Mucosa of stomach (tissue), 1 donor: ENCODE measurements around the gene KIDINS220.

ENCODE experiments used
- H3K27me3 ChIP-seq: one replicate; pipeline ENCODE4 v1.7.0; 2013; ENCODE audit warnings: mild to moderate bottlenecking, low read length; ENCODE audit not compliant: control insufficient read depth, insufficient read depth
- H3K36me3 ChIP-seq: one replicate; pipeline ENCODE4 v1.7.0; 2013; ENCODE audit warnings: low read length; ENCODE audit not compliant: control insufficient read depth, insufficient read depth
- H3K4me1 ChIP-seq: one replicate; pipeline ENCODE4 v1.7.0; 2013; ENCODE audit warnings: mild to moderate bottlenecking, low read length; ENCODE audit not compliant: control insufficient read depth, insufficient read depth
- H3K4me3 ChIP-seq: one replicate; pipeline ENCODE4 v1.7.0; 2013; ENCODE audit warnings: low read length
- H3K9ac ChIP-seq: one replicate; pipeline ENCODE4 v1.7.0; 2013; ENCODE audit warnings: mild to moderate bottlenecking, low read length, moderate library complexity
- H3K9me3 ChIP-seq: one replicate; pipeline ENCODE4 v1.7.0; 2013; ENCODE audit warnings: mild to moderate bottlenecking, low read length, moderate library complexity; ENCODE audit not compliant: control insufficient read depth
- donor health status: Pancreatic carcinoma.

The KIDINS220 gene

GRCh38 chr2:8821276-8822217, 15.9 kb downstream of the KIDINS220 start:
- Histone ChIP-seq H3K9ac (no peak overlapping the region), H3K27me3 (no peaks in the 10 kb centered on the region), H3K4me3 (no peak overlapping the region), H3K36me3 (no peaks in the 10 kb centered on the region), H3K4me1 (no peaks in the 10 kb centered on the region), H3K9me3 (no peaks in the 10 kb centered on the region)

- Histone ChIP-seq H3K4me1 (no peaks in the 10 kb centered on the region), H3K9ac (no peak overlapping the region), H3K4me3 (no peak overlapping the region), H3K36me3 (no peaks in the 10 kb centered on the region), H3K9me3 (no peaks in the 10 kb centered on the region), H3K27me3 (no peaks in the 10 kb centered on the region)
These were observed 17.5 kb downstream of the KIDINS220 start for GRCh38 chr2:8819948-8820347.

GRCh38 chr2:8819194-8819593, 18.2 kb downstream of the KIDINS220 start:
- no peak overlapping the region for H3K9ac ChIP-seq
- H3K4me1 ChIP-seq: no peaks in the 10 kb centered on the region
- H3K4me3 ChIP-seq: no peak overlapping the region
- no peaks in the 10 kb centered on the region for H3K36me3 ChIP-seq
- no peaks in the 10 kb centered on the region for H3K9me3 ChIP-seq
- H3K27me3 ChIP-seq: no peaks in the 10 kb centered on the region

GRCh38 chr2:8817221-8817620, 20.2 kb downstream of the KIDINS220 start:
- H3K36me3 ChIP-seq: no peaks in the 10 kb centered on the region
- H3K4me1 ChIP-seq: no peaks in the 10 kb centered on the region
- H3K9ac ChIP-seq: no peak overlapping the region

GRCh38 chr2:8806885-8807704, 30.3 kb downstream of the KIDINS220 start:
- Histone ChIP-seq H3K27me3 (no peaks in the 10 kb centered on the region), H3K9me3 (no peaks in the 10 kb centered on the region), H3K4me3 (no peak overlapping the region), H3K9ac (no peak overlapping the region), H3K4me1 (peaks cover 11% of the 10 kb centered on the region), H3K36me3 (no peaks in the 10 kb centered on the region)

More at GRCh38 chr2:8817221-8817620, 20.2 kb downstream of the KIDINS220 start:
- no peaks in the 10 kb centered on the region for H3K9me3 ChIP-seq
- no peaks in the 10 kb centered on the region for H3K27me3 ChIP-seq
- no peak overlapping the region for H3K4me3 ChIP-seq

- Histone ChIP-seq H3K9me3 (no peaks in the 10 kb centered on the region), H3K9ac (no peak overlapping the region), H3K4me3 (no peak overlapping the region), H3K4me1 (peaks cover 11% of the 10 kb centered on the region), H3K36me3 (no peaks in the 10 kb centered on the region), H3K27me3 (no peaks in the 10 kb centered on the region)
These were observed 31.9 kb downstream of the KIDINS220 start for GRCh38 chr2:8805278-8806210.

- Histone ChIP-seq H3K9me3 (no peaks in the 10 kb centered on the region), H3K9ac (no peak overlapping the region), H3K4me3 (no peak overlapping the region), H3K4me1 (peaks cover 11% of the 10 kb centered on the region), H3K36me3 (no peaks in the 10 kb centered on the region), H3K27me3 (no peaks in the 10 kb centered on the region)
These were observed 33.6 kb downstream of the KIDINS220 start for GRCh38 chr2:8803658-8804379.

GRCh38 chr2:8802741-8803140, 34.7 kb downstream of the KIDINS220 start:
- Histone ChIP-seq H3K9ac (no peak overlapping the region), H3K36me3 (no peaks in the 10 kb centered on the region), H3K4me3 (no peak overlapping the region), H3K4me1 (peaks cover 11% of the 10 kb centered on the region), H3K9me3 (no peaks in the 10 kb centered on the region), H3K27me3 (no peaks in the 10 kb centered on the region)

- Histone ChIP-seq H3K27me3 (no peaks in the 10 kb centered on the region), H3K4me3 (no peak overlapping the region), H3K9me3 (no peaks in the 10 kb centered on the region), H3K4me1 (peaks cover 11% of the 10 kb centered on the region), H3K9ac (no peak overlapping the region), H3K36me3 (no peaks in the 10 kb centered on the region)
These were observed 36.6 kb downstream of the KIDINS220 start for GRCh38 chr2:8800821-8801220.

GRCh38 chr2:8800218-8800617, 37.2 kb downstream of the KIDINS220 start:
- Histone ChIP-seq H3K4me3 (no peak overlapping the region), H3K9me3 (no peaks in the 10 kb centered on the region), H3K4me1 (peaks cover 6% of the 10 kb centered on the region), H3K27me3 (no peaks in the 10 kb centered on the region), H3K9ac (no peak overlapping the region), H3K36me3 (no peaks in the 10 kb centered on the region)

GRCh38 chr2:8799004-8799403, 38.4 kb downstream of the KIDINS220 start:
- Histone ChIP-seq H3K9me3 (no peaks in the 10 kb centered on the region), H3K27me3 (no peaks in the 10 kb centered on the region), H3K4me3 (no peak overlapping the region), H3K36me3 (no peaks in the 10 kb centered on the region), H3K9ac (no peak overlapping the region), H3K4me1 (no peaks in the 10 kb centered on the region)
